GM08714 (cell line): ENCODE measurements around the gene AFF3.

Source experiments
- H3K4me3 ChIP-seq: fragments of 200-500 bp; sonication (Bioruptor generic); 2 replicates; pipeline ENCODE4 v1.5.1; 2014; ENCODE audit warnings: mild to moderate bottlenecking, low read length, inconsistent platforms
- ZNF274 ChIP-seq: IDR thresholded peaks from 2 replicates; pipeline ENCODE4 v1.6.1; 2012; ENCODE audit warnings: mild to moderate bottlenecking, low read depth, low read length

AFF3 gene

DNA sequence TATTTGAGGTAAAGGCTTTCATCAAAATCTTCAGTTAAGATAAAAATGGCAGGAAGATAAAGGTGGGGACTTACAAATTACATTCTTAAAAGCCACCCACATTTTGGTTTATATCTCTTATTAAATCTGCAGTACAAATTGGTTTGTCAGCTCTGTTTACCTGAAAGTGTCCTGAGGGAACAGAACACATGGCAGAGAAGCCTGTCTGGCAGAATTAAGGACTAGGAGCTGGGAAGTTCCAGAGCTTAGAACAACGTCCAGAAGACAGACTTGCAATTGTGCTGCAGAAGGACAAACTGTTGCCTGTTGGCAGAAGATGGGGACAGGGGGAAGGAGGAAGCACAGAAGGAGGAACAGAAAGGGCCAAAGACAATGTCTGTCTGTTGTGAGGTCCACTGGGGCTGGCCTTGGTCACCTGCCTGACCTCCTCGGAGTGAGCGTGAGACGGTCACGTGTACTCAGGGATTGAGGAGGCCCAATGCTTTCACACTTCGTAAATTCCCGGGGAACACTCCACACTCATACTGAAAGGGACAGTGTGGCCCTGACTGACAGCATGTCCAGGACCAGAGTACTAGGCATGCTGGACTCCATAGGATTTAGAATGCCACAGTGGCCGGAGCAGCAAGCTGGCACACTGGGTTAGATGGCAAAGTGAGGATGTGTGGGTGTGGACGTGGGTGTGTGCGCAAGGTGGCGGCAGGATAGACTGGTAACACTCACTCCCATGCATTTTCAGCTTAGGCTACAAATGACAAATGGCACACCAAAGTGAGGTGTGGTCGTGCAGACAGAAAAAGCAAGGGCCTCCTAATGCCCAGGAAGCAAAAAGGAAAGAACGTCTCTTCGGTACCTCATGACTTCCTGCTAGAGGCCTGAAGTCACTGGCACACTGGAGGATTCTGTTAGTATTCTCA lies 441.6 kb downstream of the AFF3 start:
- no peak overlapping the region for H3K4me3 ChIP-seq
- TF ChIP-seq ZNF274 = no peak

DNA sequence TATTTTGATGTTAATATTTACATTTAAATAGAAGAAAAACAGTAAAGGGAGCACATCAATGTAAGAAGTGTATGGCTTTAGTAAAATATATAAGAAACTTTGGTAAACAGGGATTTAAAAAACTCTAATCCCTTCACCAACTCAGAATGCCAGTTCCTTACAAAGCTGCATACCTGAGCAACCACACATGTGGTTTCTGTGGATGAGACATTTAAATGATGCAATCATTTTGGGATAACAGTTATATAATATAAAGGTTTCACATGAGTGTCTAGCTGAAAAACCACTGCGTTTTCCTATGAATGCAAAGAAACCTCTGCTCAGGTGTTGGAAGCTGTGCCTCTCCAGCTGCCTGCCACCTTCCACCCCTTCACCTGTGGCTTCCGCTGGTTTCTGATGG lies 443.5 kb downstream of the AFF3 start:
- TF ChIP-seq ZNF274 = no peak
- no peak overlapping the region for H3K4me3 ChIP-seq

- no peak for TF ChIP-seq ZNF274
- no peak overlapping the region for H3K4me3 ChIP-seq
Observed at GRCh38 chr2:99697811-99698568, 444.4 kb downstream of the AFF3 start.

DNA sequence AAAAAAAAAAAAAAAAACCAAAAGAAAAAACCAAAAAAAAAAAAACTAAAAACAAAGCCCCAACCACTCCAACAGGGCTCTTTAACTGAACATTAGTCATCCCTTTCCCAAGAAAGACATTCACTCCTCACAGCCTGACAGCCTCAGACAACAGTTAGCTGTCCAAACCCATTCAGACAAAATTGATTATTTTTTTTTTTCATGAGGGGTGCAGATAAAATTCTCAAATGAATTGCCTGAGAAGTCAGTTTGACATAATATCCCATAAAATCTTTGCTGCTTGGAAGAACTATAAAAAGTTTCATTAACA lies 446.5 kb downstream of the AFF3 start:
- H3K4me3 ChIP-seq = no peak overlapping the region
- no peak for TF ChIP-seq ZNF274

- TF ChIP-seq ZNF274 = no peak
Observed at GRCh38 chr2:99695130-99695943, 447.1 kb downstream of the AFF3 start.

DNA sequence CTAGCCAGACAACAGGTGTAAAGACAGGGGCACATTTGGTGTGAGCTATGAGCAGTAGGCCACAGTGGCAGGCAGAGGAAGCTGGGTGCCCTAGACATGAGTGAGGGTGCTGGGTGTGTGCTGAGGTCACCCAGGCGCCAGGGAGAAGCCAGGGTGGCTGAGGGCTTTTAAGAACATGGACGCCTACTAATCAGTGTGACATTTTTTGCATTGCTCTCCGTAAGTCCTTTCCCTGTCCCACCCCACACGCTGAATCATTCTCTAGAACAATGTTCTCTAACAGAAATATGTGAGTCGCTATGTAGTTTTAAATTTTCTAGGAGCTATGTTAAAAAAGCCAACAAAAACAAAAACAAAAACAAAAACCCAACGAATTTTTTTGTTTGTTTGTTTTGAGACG lies 448.1 kb downstream of the AFF3 start:
- no peak for TF ChIP-seq ZNF274
- no peak overlapping the region for H3K4me3 ChIP-seq

More at GRCh38 chr2:99695130-99695943, 447.1 kb downstream of the AFF3 start:
- no peak overlapping the region for H3K4me3 ChIP-seq

GRCh38 chr2:99692785-99693184 lies 449.6 kb downstream of the AFF3 start:
- no peak overlapping the region for H3K4me3 ChIP-seq
- TF ChIP-seq ZNF274 = no peak

GRCh38 chr2:99691926-99692325 lies 450.5 kb downstream of the AFF3 start:
- TF ChIP-seq ZNF274 = no peak
- H3K4me3 ChIP-seq = no peak overlapping the region

GRCh38 chr2:99689145-99689742 lies 453.1 kb downstream of the AFF3 start:
- no peak overlapping the region for H3K4me3 ChIP-seq
- no peak for TF ChIP-seq ZNF274

- no peak for TF ChIP-seq ZNF274
- H3K4me3 ChIP-seq = no peak overlapping the region
Observed at GRCh38 chr2:99688699-99689098, 453.7 kb downstream of the AFF3 start.

- TF ChIP-seq ZNF274 = no peak
Observed at GRCh38 chr2:99682275-99683060, 459.9 kb downstream of the AFF3 start.

GRCh38 chr2:99680946-99681345 lies 461.4 kb downstream of the AFF3 start:
- H3K4me3 ChIP-seq = no peak overlapping the region
- TF ChIP-seq ZNF274 = no peak

More at GRCh38 chr2:99682275-99683060, 459.9 kb downstream of the AFF3 start:
- H3K4me3 ChIP-seq = no peak overlapping the region

DNA sequence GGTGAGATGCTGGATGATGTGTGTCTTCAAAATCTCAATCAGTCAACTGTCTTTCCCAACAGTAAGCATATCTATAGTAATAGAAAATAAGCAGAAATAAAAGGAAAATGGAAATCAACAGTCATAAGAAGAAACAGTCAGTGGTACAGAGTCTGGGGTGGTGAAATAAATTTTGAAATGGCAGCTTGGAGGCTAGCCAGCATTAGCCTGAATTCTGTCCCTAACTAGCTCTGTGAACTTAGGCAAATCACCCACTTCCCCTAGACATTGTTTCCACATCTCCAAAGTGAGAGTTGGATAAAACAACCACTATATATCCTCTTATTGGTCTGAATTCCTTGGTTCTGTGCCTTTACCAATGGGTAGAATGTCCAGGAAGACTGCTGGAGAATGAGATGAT lies 462.9 kb downstream of the AFF3 start:
- TF ChIP-seq ZNF274 = no peak
- H3K4me3 ChIP-seq = no peak overlapping the region

GRCh38 chr2:99678625-99679024 lies 463.8 kb downstream of the AFF3 start:
- TF ChIP-seq ZNF274 = no peak
- no peak overlapping the region for H3K4me3 ChIP-seq
